Keratinocyte (primary cell): ENCODE data around the gene CCDC174. TPM values are rescaled to one million over a fixed set of nuclear protein-coding genes. Genes with fewer than 3 reads are reported as not detected.

Source experiments
- DNase-seq: peaks from one replicate; pipeline ENCODE4 v3.0.0-alpha.2; 2011; ENCODE audit warnings: low read depth, missing footprints, low spot score
- FAIRE-seq: peaks from 2 replicates; lab custom pipeline; 2011; peaks lifted over from hg19 to GRCh38; lab: Jason Lieb, UNC
- H2AFZ ChIP-seq: 2 replicates; pipeline ENCODE4 v1.6.0; 2012; ENCODE audit warnings: low read length, control low read depth, inconsistent platforms; ENCODE audit not compliant: control insufficient read depth
- H3K27ac ChIP-seq: 2 replicates; pipeline ENCODE4 v1.5.1; 2011; ENCODE audit warnings: low read length; ENCODE audit not compliant: control insufficient read depth, insufficient read depth
- H3K27me3 ChIP-seq: 3 replicates; pipeline ENCODE4 v1.6.0; 2011; ENCODE audit warnings: low read length; ENCODE audit not compliant: control insufficient read depth, insufficient read depth; ENCODE audit errors: extremely low read depth
- H3K36me3 ChIP-seq, 2 experiments: 2 replicates in 1 of 2; 3 replicates in 1 of 2; pipeline ENCODE4 v1.5.1; 2011; ENCODE audit warnings: low read length in 2 of 2, mild to moderate bottlenecking in 1 of 2; ENCODE audit not compliant: control insufficient read depth in 2 of 2, insufficient read depth in 2 of 2; ENCODE audit errors: extremely low read depth in 1 of 2
- H3K4me1 ChIP-seq: 3 replicates; pipeline ENCODE4 v1.5.1; 2011; ENCODE audit warnings: low read length; ENCODE audit not compliant: control insufficient read depth, insufficient read depth; ENCODE audit errors: extremely low read depth
- H3K4me2 ChIP-seq: 3 replicates; pipeline ENCODE4 v1.6.0; 2011; ENCODE audit warnings: low read depth, low read length; ENCODE audit not compliant: control insufficient read depth, insufficient read depth; ENCODE audit errors: extremely low read depth
- H3K4me3 ChIP-seq, 3 experiments: fragments of 200-600 bp in 1 of 3; sonication (generic) in 1 of 3; 2 replicates in 2 of 3; 3 replicates in 1 of 3; pipeline ENCODE4 v1.5.1; 2011 to 2016; ENCODE audit warnings: low read length in 3 of 3, mild to moderate bottlenecking in 3 of 3, control low read depth in 2 of 3, inconsistent platforms in 1 of 3, low read depth in 1 of 3, mixed read lengths in 1 of 3, mixed run types in 1 of 3, moderate library complexity in 1 of 3; ENCODE audit not compliant: control insufficient read depth in 2 of 3, insufficient read depth in 2 of 3; ENCODE audit errors: extremely low read depth in 1 of 3
- H3K79me2 ChIP-seq: 2 replicates; pipeline ENCODE4 v1.6.0; 2012; ENCODE audit warnings: low read length; ENCODE audit not compliant: control insufficient read depth, insufficient read depth
- H3K9ac ChIP-seq: 3 replicates; pipeline ENCODE4 v1.6.0; 2011; ENCODE audit warnings: low read length; ENCODE audit not compliant: control insufficient read depth, insufficient read depth; ENCODE audit errors: extremely low read depth
- H3K9me1 ChIP-seq: 3 replicates; pipeline ENCODE4 v1.6.0; 2011; ENCODE audit warnings: low read length; ENCODE audit not compliant: control insufficient read depth, insufficient read depth; ENCODE audit errors: extremely low read depth
- H3K9me3 ChIP-seq: 2 replicates; pipeline ENCODE4 v1.5.1; 2012; ENCODE audit warnings: low read depth, low read length; ENCODE audit not compliant: control insufficient read depth
- H4K20me1 ChIP-seq: 3 replicates; pipeline ENCODE4 v1.6.0; 2011; ENCODE audit warnings: low read length; ENCODE audit not compliant: control insufficient read depth, insufficient read depth; ENCODE audit errors: extremely low read depth
- CTCF ChIP-seq, 3 experiments: IDR thresholded peaks in 1 of 3; conservative IDR thresholded peaks in 1 of 3; optimal IDR thresholded peaks in 1 of 3; 2 replicates in 2 of 3; 3 replicates in 1 of 3; pipeline versions ENCODE3 to v1.5.1; 2011; ENCODE audit warnings: low read length in 3 of 3, mild to moderate bottlenecking in 3 of 3, moderate library complexity in 2 of 3, control low read depth in 1 of 3, inconsistent platforms in 1 of 3; ENCODE audit not compliant: insufficient read depth in 2 of 3; ENCODE audit errors: extremely low read depth in 1 of 3
- EZH2 ChIP-seq: IDR thresholded peaks from one replicate; pipeline ENCODE4 v1.6.1; 2012; ENCODE audit warnings: inconsistent platforms, mild to moderate bottlenecking, low read length, moderate library complexity
- dilution Hi-C: fragments of 300-500 bp; cut with MboI; formaldehyde crosslinking; loops from one replicate; pipeline ENCODE4 v1.7.0; 2020; ENCODE audit warnings: low sequenced_read_pairs; ENCODE audit not compliant: extremely low pct_ligation_motif_present
- polyA minus RNA-seq, 3 experiments: library from RNA; depleted of rRNA, polyadenylated mRNA; stranded (reverse); fragments of >200 nt; gene quantifications; 1 replicate in 1 of 3; 2 replicates in 1 of 3; 3 replicates in 1 of 3; pipeline ENCODE4 v1.2.3, GENCODE V29; 2011
- polyA plus RNA-seq, 5 experiments: library from polyadenylated mRNA; depleted of rRNA in 3 of 5; stranded (reverse) in 3 of 5; stranded (forward) in 1 of 5; unstranded in 1 of 5; fragments of >200 nt; gene quantifications; 1 replicate in 1 of 5; 2 replicates in 3 of 5; 3 replicates in 1 of 5; pipeline versions ENCODE4 v1.2.1 to v1.2.3, GENCODE V29; 2011 to 2012; ENCODE audit warnings: missing spikeins in 2 of 5, low read depth in 1 of 5, low replicate concordance in 1 of 5

CCDC174 gene
- polyA plus RNA-seq = 3.6 to 8.8 TPM (median 6.2 TPM) in 3 replicates
- 86.9 TPM for polyA plus RNA-seq (2011; ENCODE audit: low read depth)
- polyA plus RNA-seq (2011; cell fraction: cytosol; rRNA removed) = 4.0 and 4.4 TPM in 2 replicates
- polyA plus RNA-seq (2011; cell fraction: nucleus; rRNA removed) = 8.9 and 12.3 TPM in 2 replicates
- 6.2 and 14.1 TPM in 2 replicates for polyA plus RNA-seq (2012; ENCODE audit: low replicate concordance)
- 3.0 to 5.1 TPM (median 4.3 TPM) in 3 replicates for polyA minus RNA-seq
- polyA minus RNA-seq (2011; cell fraction: cytosol; rRNA and poly(A)+ RNA removed) = 2.5 TPM
- polyA minus RNA-seq (2011; cell fraction: nucleus; rRNA and poly(A)+ RNA removed) = 4.2 and 7.0 TPM in 2 replicates

GRCh38 chr3:14651440-14652251 is at the start of gene CCDC174:
TSS of gene CCDC174 (plus strand) at chr3:14651762. CDS start at chr3:14651837, 75 bp downstream.
- H4K20me1 ChIP-seq = no peaks in the 10 kb centered on the region
- dilution Hi-C loops = no loop called here
- no peaks in the 10 kb centered on the region for H3K27me3 ChIP-seq
- H3K27ac ChIP-seq = peak within 1 kb of the TSS; percentile 95
- peak within 1 kb of the TSS; percentile 73 to 98 (median 75) for H3K4me3 ChIP-seq
- H3K9ac ChIP-seq = peak within 1 kb of the TSS; percentile 98
- FAIRE-seq (peak; percentile 89), DNase-seq (peak; percentile 99)
- peak within 1 kb of the TSS; percentile 99 for H2AFZ ChIP-seq
- peaks cover 10% of the 10 kb centered on the region for H3K4me1 ChIP-seq
- H3K36me3 ChIP-seq = peaks cover 6 to 8% of the 10 kb centered on the region in 2 experiments
- H3K4me2 ChIP-seq = peak within 1 kb of the TSS; percentile 89
- H3K9me3 ChIP-seq = no peaks in the 10 kb centered on the region
- peaks cover 22% of the 10 kb centered on the region for H3K79me2 ChIP-seq
- no peak for TF ChIP-seq EZH2
- no peak for TF ChIP-seq CTCF (optimal IDR thresholded peaks at IDR 0.05 in 1 of 3, IDR thresholded peaks at IDR 0.05 in 1 of 3, conservative IDR thresholded peaks at IDR 0.05 in 1 of 3; ENCODE audit: extremely low read depth in 1 of 3, insufficient read depth in 2 of 3, low read length in 3 of 3)
- no peaks in the 10 kb centered on the region for H3K9me1 ChIP-seq

GRCh38 chr3:14602006-14602803 is 49.4 kb upstream of the CCDC174 start:
- no peak for FAIRE-seq
- H3K4me3 ChIP-seq = peak overlapping the region in 1 of 3 experiments; percentile 18

More at GRCh38 chr3:14602006-14602803, 49.4 kb upstream of the CCDC174 start:
- H3K36me3 ChIP-seq = no peaks in the 10 kb centered on the region
- dilution Hi-C loops = no loop called here
- TF ChIP-seq CTCF (optimal IDR thresholded peaks at IDR 0.05 in 1 of 3, IDR thresholded peaks at IDR 0.05 in 1 of 3, conservative IDR thresholded peaks at IDR 0.05 in 1 of 3; ENCODE audit: extremely low read depth in 1 of 3, insufficient read depth in 2 of 3, low read length in 3 of 3) = peak in 2 of 3 experiments; percentile 7 to 15
- peak; percentile 84 for TF ChIP-seq EZH2
- H3K9me1 ChIP-seq = no peaks in the 10 kb centered on the region
- peak overlapping the region; percentile 56 for H3K4me2 ChIP-seq
- no peaks in the 10 kb centered on the region for H3K79me2 ChIP-seq
- DNase-seq = no peak
- H3K27ac ChIP-seq = no peak overlapping the region
- H4K20me1 ChIP-seq = no peaks in the 10 kb centered on the region
- peaks cover 11% of the 10 kb centered on the region for H3K4me1 ChIP-seq
- no peaks in the 10 kb centered on the region for H3K9me3 ChIP-seq
- H3K9ac ChIP-seq = no peak overlapping the region
- H2AFZ ChIP-seq = no peak overlapping the region
- H3K27me3 ChIP-seq = peaks cover 36% of the 10 kb centered on the region
